ENCODE results near the gene EDN3. TPM values are rescaled to one million over a fixed set of nuclear protein-coding genes. Genes with fewer than 3 reads are reported as not detected.
"Not testable (repeated sequence)": the region's sequence is repeated elsewhere in the genome, so short reads cannot be mapped to it uniquely, and the experiment has no call there.

Gene EDN3
- polyA plus RNA-seq, 1 donor (not counting 4 experiments of a cell fraction or from before 2014, with no cell fraction given) = not detected

DNA sequence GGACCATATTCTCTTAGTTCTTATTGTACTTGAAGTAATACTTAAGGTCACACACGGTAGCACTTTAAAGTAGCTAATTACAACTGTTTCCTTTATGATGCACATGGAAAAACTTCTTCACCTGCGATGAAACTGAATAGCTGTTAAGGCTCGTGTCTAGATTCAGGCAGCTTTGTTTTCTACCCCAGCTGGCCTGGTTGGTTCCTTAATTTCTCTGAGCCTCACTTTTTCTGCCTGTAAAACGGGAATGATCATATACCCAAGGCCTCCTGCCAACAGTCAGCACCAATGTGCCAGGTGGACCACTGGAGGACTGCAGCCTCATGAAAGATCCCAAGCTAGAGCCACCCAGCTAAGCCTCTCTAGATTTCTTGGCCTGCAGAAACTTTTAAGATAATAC lies 35.0 kb downstream of the EDN3 start:
- H3K9me3 ChIP-seq (ENCODE audit: control insufficient read depth, low read depth, low read length) = no peaks in the 10 kb centered on the region
- no peaks in the 10 kb centered on the region for H3K79me2 ChIP-seq (ENCODE audit: control insufficient read depth, insufficient read depth, low read length)
- no peak overlapping the region for H3K27ac ChIP-seq (ENCODE audit: control insufficient read depth, insufficient read depth, low read length)
- no peak overlapping the region for H3K4me2 ChIP-seq (ENCODE audit: control insufficient read depth, extremely low read depth, insufficient read depth, low read depth, low read length)
- H2AFZ ChIP-seq (ENCODE audit: control insufficient read depth, low read length) = no peak overlapping the region
- H3K4me1 ChIP-seq (ENCODE audit: control insufficient read depth, extremely low read depth, insufficient read depth, low read length) = no peaks in the 10 kb centered on the region
- H3K9me1 ChIP-seq (ENCODE audit: control insufficient read depth, extremely low read depth, insufficient read depth, low read length) = no peaks in the 10 kb centered on the region
- no peaks in the 10 kb centered on the region for H3K36me3 ChIP-seq (ENCODE audit: control insufficient read depth in 2 of 2, extremely low read depth in 1 of 2, insufficient read depth in 2 of 2, low read length in 2 of 2)
- H3K9ac ChIP-seq (ENCODE audit: control insufficient read depth, extremely low read depth, insufficient read depth, low read length) = no peak overlapping the region
- dilution Hi-C loops (cut with MboI; ENCODE audit: extremely low pct_ligation_motif_present, low sequenced_read_pairs) = no loop called here
- TF ChIP-seq EZH2 (IDR thresholded peaks at IDR 0.05; ENCODE audit: low read length) = no peak
- TF ChIP-seq, protein P1, sequence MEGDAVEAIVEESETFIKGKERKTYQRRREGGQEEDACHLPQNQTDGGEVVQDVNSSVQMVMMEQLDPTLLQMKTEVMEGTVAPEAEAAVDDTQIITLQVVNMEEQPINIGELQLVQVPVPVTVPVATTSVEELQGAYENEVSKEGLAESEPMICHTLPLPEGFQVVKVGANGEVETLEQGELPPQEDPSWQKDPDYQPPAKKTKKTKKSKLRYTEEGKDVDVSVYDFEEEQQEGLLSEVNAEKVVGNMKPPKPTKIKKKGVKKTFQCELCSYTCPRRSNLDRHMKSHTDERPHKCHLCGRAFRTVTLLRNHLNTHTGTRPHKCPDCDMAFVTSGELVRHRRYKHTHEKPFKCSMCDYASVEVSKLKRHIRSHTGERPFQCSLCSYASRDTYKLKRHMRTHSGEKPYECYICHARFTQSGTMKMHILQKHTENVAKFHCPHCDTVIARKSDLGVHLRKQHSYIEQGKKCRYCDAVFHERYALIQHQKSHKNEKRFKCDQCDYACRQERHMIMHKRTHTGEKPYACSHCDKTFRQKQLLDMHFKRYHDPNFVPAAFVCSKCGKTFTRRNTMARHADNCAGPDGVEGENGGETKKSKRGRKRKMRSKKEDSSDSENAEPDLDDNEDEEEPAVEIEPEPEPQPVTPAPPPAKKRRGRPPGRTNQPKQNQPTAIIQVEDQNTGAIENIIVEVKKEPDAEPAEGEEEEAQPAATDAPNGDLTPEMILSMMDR (optimal IDR thresholded peaks at IDR 0.05 in 1 of 3, IDR thresholded peaks at IDR 0.05 in 1 of 3, conservative IDR thresholded peaks at IDR 0.05 in 1 of 3; ENCODE audit: extremely low read depth in 1 of 3, insufficient read depth in 2 of 3, low read length in 3 of 3) = no peak
- FAIRE-seq = no peak
- no peak overlapping the region for H3K4me3 ChIP-seq (ENCODE audit: control insufficient read depth in 2 of 3, extremely low read depth in 1 of 3, insufficient read depth in 2 of 3, low read depth in 1 of 3, low read length in 3 of 3)
- no peaks in the 10 kb centered on the region for H3K27me3 ChIP-seq (ENCODE audit: control insufficient read depth, extremely low read depth, insufficient read depth, low read length)
- no peak for DNase-seq (ENCODE audit: low read depth, low spot score)
- no peaks in the 10 kb centered on the region for H4K20me1 ChIP-seq (ENCODE audit: control insufficient read depth, extremely low read depth, insufficient read depth, low read length)

DNA sequence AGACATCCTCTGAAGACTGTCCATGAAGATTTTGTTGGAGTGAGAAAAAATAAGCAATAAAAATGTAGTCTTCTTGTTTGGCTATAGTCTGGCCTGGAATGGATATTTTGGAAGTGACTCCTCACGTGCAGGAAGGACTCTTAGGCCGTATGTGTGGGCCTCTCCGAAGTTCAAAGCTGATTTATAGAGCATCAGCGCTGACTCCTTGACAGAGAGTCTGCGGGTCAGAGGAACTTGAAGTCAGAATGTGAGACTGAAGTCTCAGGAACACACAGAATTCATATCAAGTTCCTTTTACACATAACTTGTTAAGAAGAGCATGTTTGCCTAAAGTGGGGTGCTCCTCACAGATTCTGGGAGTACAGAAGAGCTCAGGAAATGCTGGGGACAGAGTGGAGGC lies 36.1 kb downstream of the EDN3 start:
- Histone ChIP-seq H2AFZ (ENCODE audit: control insufficient read depth, low read length) (no peak overlapping the region), H3K36me3 (ENCODE audit: control insufficient read depth in 2 of 2, extremely low read depth in 1 of 2, insufficient read depth in 2 of 2, low read length in 2 of 2) (no peaks in the 10 kb centered on the region), H3K4me3 (ENCODE audit: control insufficient read depth in 2 of 3, extremely low read depth in 1 of 3, insufficient read depth in 2 of 3, low read depth in 1 of 3, low read length in 3 of 3) (no peak overlapping the region), H3K4me2 (ENCODE audit: control insufficient read depth, extremely low read depth, insufficient read depth, low read depth, low read length) (no peak overlapping the region), H3K27me3 (ENCODE audit: control insufficient read depth, extremely low read depth, insufficient read depth, low read length) (no peaks in the 10 kb centered on the region), H3K27ac (ENCODE audit: control insufficient read depth, insufficient read depth, low read length) (no peak overlapping the region), H4K20me1 (ENCODE audit: control insufficient read depth, extremely low read depth, insufficient read depth, low read length) (no peaks in the 10 kb centered on the region), H3K9ac (ENCODE audit: control insufficient read depth, extremely low read depth, insufficient read depth, low read length) (no peak overlapping the region), H3K4me1 (ENCODE audit: control insufficient read depth, extremely low read depth, insufficient read depth, low read length) (no peaks in the 10 kb centered on the region), H3K79me2 (ENCODE audit: control insufficient read depth, insufficient read depth, low read length) (no peaks in the 10 kb centered on the region), H3K9me1 (ENCODE audit: control insufficient read depth, extremely low read depth, insufficient read depth, low read length) (no peaks in the 10 kb centered on the region), H3K9me3 (ENCODE audit: control insufficient read depth, low read depth, low read length) (peaks cover 3% of the 10 kb centered on the region)
- no peak for TF ChIP-seq EZH2 (IDR thresholded peaks at IDR 0.05; ENCODE audit: low read length)
- TF ChIP-seq, protein P1 (optimal IDR thresholded peaks at IDR 0.05 in 1 of 3, IDR thresholded peaks at IDR 0.05 in 1 of 3, conservative IDR thresholded peaks at IDR 0.05 in 1 of 3; ENCODE audit: extremely low read depth in 1 of 3, insufficient read depth in 2 of 3, low read length in 3 of 3) = no peak
- dilution Hi-C loops (cut with MboI; ENCODE audit: extremely low pct_ligation_motif_present, low sequenced_read_pairs) = no loop called here
- FAIRE-seq = no peak
- DNase-seq (ENCODE audit: low read depth, low spot score) = no peak

DNA sequence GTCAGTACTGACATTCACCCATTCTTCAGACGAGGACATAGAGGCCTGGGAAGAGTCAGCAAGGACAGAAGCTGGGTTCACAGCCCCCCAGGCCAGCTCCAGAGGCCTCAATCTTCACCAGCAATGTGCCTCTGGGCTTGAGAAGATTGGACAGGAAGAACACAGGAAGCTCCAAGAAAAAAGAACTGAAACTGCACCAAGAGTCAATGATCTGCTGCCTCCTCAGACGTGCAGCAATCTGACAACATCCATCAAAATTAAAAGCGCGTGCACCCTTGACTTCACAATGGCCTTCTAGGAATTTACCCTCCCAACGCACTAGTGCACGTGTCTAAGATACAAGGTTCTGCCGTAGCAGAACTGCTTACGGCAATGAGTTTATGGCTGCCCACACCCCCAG lies 38.0 kb downstream of the EDN3 start:
- FAIRE-seq = not testable (repeated sequence)

More for the DNA sequence above, 38.0 kb downstream of the EDN3 start:
- DNase-seq (ENCODE audit: low read depth, low spot score); H3K9ac ChIP-seq (ENCODE audit: control insufficient read depth, extremely low read depth, insufficient read depth, low read length); H2AFZ ChIP-seq (ENCODE audit: control insufficient read depth, low read length); H3K36me3 ChIP-seq (ENCODE audit: control insufficient read depth in 2 of 2, extremely low read depth in 1 of 2, insufficient read depth in 2 of 2, low read length in 2 of 2); H3K4me2 ChIP-seq (ENCODE audit: control insufficient read depth, extremely low read depth, insufficient read depth, low read depth, low read length); H3K4me3 ChIP-seq (ENCODE audit: control insufficient read depth in 2 of 3, extremely low read depth in 1 of 3, insufficient read depth in 2 of 3, low read depth in 1 of 3, low read length in 3 of 3); dilution Hi-C loops (cut with MboI; ENCODE audit: extremely low pct_ligation_motif_present, low sequenced_read_pairs); H3K9me1 ChIP-seq (ENCODE audit: control insufficient read depth, extremely low read depth, insufficient read depth, low read length); H4K20me1 ChIP-seq (ENCODE audit: control insufficient read depth, extremely low read depth, insufficient read depth, low read length); H3K27ac ChIP-seq (ENCODE audit: control insufficient read depth, insufficient read depth, low read length); H3K4me1 ChIP-seq (ENCODE audit: control insufficient read depth, extremely low read depth, insufficient read depth, low read length); H3K9me3 ChIP-seq (ENCODE audit: control insufficient read depth, low read depth, low read length); H3K27me3 ChIP-seq (ENCODE audit: control insufficient read depth, extremely low read depth, insufficient read depth, low read length); H3K79me2 ChIP-seq (ENCODE audit: control insufficient read depth, insufficient read depth, low read length): not testable (repeated sequence)

Measured in keratinocyte (primary cell).